Nephron (organoid): ENCODE data around the gene SLC8A1.

ENCODE experiments used
- H3K27ac Mint-ChIP-seq, 3 experiments: 2 replicates each; pipeline ENCODE4 v1.8.0; 2020; ENCODE audit warnings: mixed read lengths in 3 of 3, mild to moderate bottlenecking in 2 of 3, moderate library complexity in 1 of 3
- H3K27me3 Mint-ChIP-seq: 2 replicates; pipeline ENCODE4 v1.8.0; 2021; ENCODE audit warnings: low read depth, mild to moderate bottlenecking, moderate library complexity, mixed read lengths
- H3K36me3 Mint-ChIP-seq: 2 replicates; pipeline ENCODE4 v1.8.0; 2020; ENCODE audit warnings: low read depth, mixed read lengths
- H3K4me1 Mint-ChIP-seq: 2 replicates; pipeline ENCODE4 v1.8.0; 2020; ENCODE audit warnings: mixed read lengths
- H3K4me3 Mint-ChIP-seq, 3 experiments: 2 replicates each; pipeline ENCODE4 v1.8.0; 2020; ENCODE audit warnings: mild to moderate bottlenecking in 3 of 3, mixed read lengths in 3 of 3, moderate library complexity in 2 of 3
- H3K9me3 Mint-ChIP-seq: 2 replicates; pipeline ENCODE4 v1.8.0; 2020; ENCODE audit warnings: mixed read lengths
- CTCF ChIP-seq, 3 experiments: fragments of 200-600 bp; sonication (generic); IDR thresholded peaks; one replicate each; pipeline ENCODE4 v1.5.0; 2021; ENCODE audit warnings: antibody characterized with exemption in 3 of 3; ENCODE audit not compliant: unreplicated experiment in 3 of 3

SLC8A1 gene

GRCh38 chr2:40131081-40131704 lies 320.7 kb downstream of the SLC8A1 start:
- Mint-ChIP-seq H3K36me3 (peaks cover 5% of the 10 kb centered on the region), H3K4me1 (peaks cover 14% of the 10 kb centered on the region), H3K9me3 (no peaks in the 10 kb centered on the region), H3K4me3 (no peak overlapping the region), H3K27me3 (no peaks in the 10 kb centered on the region), H3K27ac (no peak overlapping the region)
- TF ChIP-seq CTCF (IDR thresholded peaks at IDR 0.05; ENCODE audit: unreplicated experiment in 3 of 3) = no peak

GRCh38 chr2:40130251-40130994 lies 321.5 kb downstream of the SLC8A1 start:
- TF ChIP-seq CTCF (IDR thresholded peaks at IDR 0.05; ENCODE audit: unreplicated experiment in 3 of 3) = no peak
- peak overlapping the region in 2 of 3 experiments; percentile 35 to 44 for H3K27ac Mint-ChIP-seq
- no peak overlapping the region for H3K4me3 Mint-ChIP-seq
- H3K9me3 Mint-ChIP-seq = no peaks in the 10 kb centered on the region
- H3K36me3 Mint-ChIP-seq = peaks cover 5% of the 10 kb centered on the region
- peaks cover 14% of the 10 kb centered on the region for H3K4me1 Mint-ChIP-seq
- no peaks in the 10 kb centered on the region for H3K27me3 Mint-ChIP-seq

DNA sequence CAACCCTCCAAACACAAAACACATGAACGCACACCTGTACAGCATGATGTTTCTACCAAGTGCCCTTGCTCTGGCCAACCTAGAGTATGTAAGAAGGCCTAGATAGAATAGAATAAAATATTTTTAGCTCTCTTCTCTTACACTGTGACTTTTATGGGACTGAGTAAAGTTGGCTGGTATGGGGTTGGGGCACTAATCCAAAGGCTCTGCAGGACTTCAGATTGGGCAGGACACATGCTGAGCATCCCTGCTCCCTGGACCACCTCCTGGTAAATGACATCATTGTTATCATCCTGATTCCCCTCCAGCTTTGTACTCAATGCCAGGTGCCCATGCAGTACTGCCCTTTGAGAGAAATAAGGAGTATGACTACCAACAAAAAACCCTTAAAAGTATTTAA lies 322.2 kb downstream of the SLC8A1 start:
- Mint-ChIP-seq H3K4me3 (no peak overlapping the region), H3K36me3 (peaks cover under 1% of the 10 kb centered on the region), H3K4me1 (peaks cover 14% of the 10 kb centered on the region), H3K27ac (no peak overlapping the region), H3K9me3 (no peaks in the 10 kb centered on the region), H3K27me3 (peaks cover 5% of the 10 kb centered on the region)
- TF ChIP-seq CTCF (IDR thresholded peaks at IDR 0.05; ENCODE audit: unreplicated experiment in 3 of 3) = no peak

DNA sequence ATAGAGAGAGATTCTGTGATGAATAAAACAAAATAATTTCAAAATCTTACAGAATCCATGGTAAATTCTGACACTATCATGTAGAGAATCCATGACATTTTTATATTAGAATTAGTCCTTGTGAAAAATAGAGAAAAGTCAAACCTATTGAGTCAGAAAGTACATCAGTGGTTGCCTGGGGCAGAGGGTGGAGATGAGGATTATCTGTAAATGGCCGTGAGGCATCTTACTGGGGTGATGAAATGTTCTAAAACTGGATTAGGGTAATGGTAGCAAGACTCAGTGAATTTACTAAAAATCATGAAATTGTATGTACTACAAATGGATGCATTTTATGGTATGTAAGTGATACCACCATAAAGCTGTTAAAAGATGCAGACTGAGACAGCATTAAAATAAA lies 323.1 kb downstream of the SLC8A1 start:
- no peaks in the 10 kb centered on the region for H3K9me3 Mint-ChIP-seq
- H3K27ac Mint-ChIP-seq = no peak overlapping the region
- TF ChIP-seq CTCF (IDR thresholded peaks at IDR 0.05; ENCODE audit: unreplicated experiment in 3 of 3) = no peak
- H3K36me3 Mint-ChIP-seq = no peaks in the 10 kb centered on the region
- H3K27me3 Mint-ChIP-seq = peaks cover 6% of the 10 kb centered on the region
- H3K4me3 Mint-ChIP-seq = no peak overlapping the region
- H3K4me1 Mint-ChIP-seq = peaks cover 17% of the 10 kb centered on the region

DNA sequence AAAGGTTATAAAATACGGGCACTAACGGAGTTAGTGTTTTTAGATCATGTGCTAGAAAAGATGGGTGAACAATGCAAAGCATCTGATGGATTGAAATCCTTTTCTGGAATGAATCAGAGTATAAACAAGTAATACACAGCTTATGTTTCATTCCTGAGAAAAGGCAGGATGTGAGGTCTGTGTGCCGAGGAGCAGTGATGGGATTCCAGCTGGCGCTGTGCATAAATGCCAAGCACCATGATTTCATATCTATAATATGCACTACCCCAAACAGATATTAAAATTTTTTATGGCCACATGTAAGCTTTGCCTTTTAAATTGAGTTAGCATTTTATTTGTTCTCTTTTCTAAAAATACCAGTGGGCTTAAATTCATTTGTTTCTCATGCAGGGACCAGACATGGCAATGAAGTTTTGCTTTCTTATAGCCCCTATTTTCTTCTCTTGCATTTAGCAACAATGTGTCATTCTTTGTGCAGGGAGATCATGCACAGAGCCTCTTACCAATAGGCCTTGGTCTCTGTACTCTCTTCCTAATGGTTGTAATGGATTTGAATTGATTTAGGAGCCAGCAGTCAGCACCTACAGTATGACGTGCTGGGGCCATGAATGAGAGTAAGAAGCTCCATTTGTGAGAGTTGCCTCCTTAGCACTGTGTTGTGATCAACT lies 323.9 kb downstream of the SLC8A1 start:
- H3K4me1 Mint-ChIP-seq = peaks cover 23% of the 10 kb centered on the region
- peak overlapping the region in 2 of 3 experiments; percentile 18 to 42 for H3K27ac Mint-ChIP-seq
- no peaks in the 10 kb centered on the region for H3K9me3 Mint-ChIP-seq
- no peak overlapping the region for H3K4me3 Mint-ChIP-seq
- TF ChIP-seq CTCF (IDR thresholded peaks at IDR 0.05; ENCODE audit: unreplicated experiment in 3 of 3) = no peak
- H3K27me3 Mint-ChIP-seq = peaks cover 6% of the 10 kb centered on the region
- no peaks in the 10 kb centered on the region for H3K36me3 Mint-ChIP-seq
